Choroid plexus epithelial cell (primary cell): Measurements from ENCODE around the gene TRAF7.
"Not testable (repeated sequence)": the region's sequence is repeated elsewhere in the genome, so short reads cannot be mapped to it uniquely, and the experiment has no call there.

Source experiments
- DNase-seq: peaks from one replicate; pipeline ENCODE4 v3.0.0-alpha.2; 2010; ENCODE audit warnings: low read depth
- H3K4me3 ChIP-seq: 2 replicates; pipeline ENCODE4 v1.5.1; 2011; ENCODE audit warnings: low read depth, mild to moderate bottlenecking, control low read depth, low read length, moderate library complexity
- CTCF ChIP-seq: conservative IDR thresholded peaks from 2 replicates; pipeline ENCODE4 v1.5.1; 2011; ENCODE audit warnings: low read depth, mild to moderate bottlenecking, control low read depth, inconsistent platforms, low read length, moderate library complexity

The TRAF7 gene

GRCh38 chr16:2126928-2127556, 28.5 kb upstream of the TRAF7 start:
- H3K4me3 ChIP-seq, DNase-seq: not testable (repeated sequence)

GRCh38 chr16:2127630-2128280, 27.8 kb upstream of the TRAF7 start:
- peak; percentile 65 for DNase-seq
- not testable (repeated sequence) for H3K4me3 ChIP-seq

- H3K4me3 ChIP-seq: not testable (repeated sequence)
- DNase-seq: peak; percentile 60
Observed at GRCh38 chr16:2129251-2129650, 26.3 kb upstream of the TRAF7 start.

- not testable (repeated sequence) for DNase-seq, H3K4me3 ChIP-seq
Observed at GRCh38 chr16:2129890-2130447, 25.6 kb upstream of the TRAF7 start.

GRCh38 chr16:2133797-2134196, 21.8 kb upstream of the TRAF7 start:
- DNase-seq: not testable (repeated sequence)
- peak overlapping the region; percentile 10 for H3K4me3 ChIP-seq

GRCh38 chr16:2135071-2135470, 20.5 kb upstream of the TRAF7 start:
- peak overlapping the region; percentile 57 for H3K4me3 ChIP-seq
- not testable (repeated sequence) for DNase-seq

- H3K4me3 ChIP-seq: peak within 1 kb of the TSS; percentile 57
- peak; percentile 97 for DNase-seq
Observed at GRCh38 chr16:2135770-2136490, 19.7 kb upstream of the TRAF7 start, which contains the start of gene PKD1. PKD1 (minus strand) TSS chr16:2135898; CDS start chr16:2135689, 209 bp downstream.

GRCh38 chr16:2142942-2143877, 12.4 kb upstream of the TRAF7 start:
- no peak for DNase-seq
- no peak overlapping the region for H3K4me3 ChIP-seq
- TF ChIP-seq CTCF: no peak

- no peak for DNase-seq
- TF ChIP-seq CTCF: no peak
- H3K4me3 ChIP-seq: no peak overlapping the region
Observed at GRCh38 chr16:2143878-2144485, 11.6 kb upstream of the TRAF7 start.

GRCh38 chr16:2145843-2146242, 9.7 kb upstream of the TRAF7 start:
- no peak for TF ChIP-seq CTCF
- no peak for DNase-seq
- no peak overlapping the region for H3K4me3 ChIP-seq
